ENCODE measurements around the gene WDR4. TPM values are rescaled to one million over a fixed set of nuclear protein-coding genes. Genes with fewer than 3 reads are reported as not detected.

The WDR4 gene
- total and polyA plus RNA-seq, 10 of the 15 experiments (the other 5 are each of a cell fraction or from before 2014, with no cell fraction given) = 2.1 to 45.3 (median 18.7) TPM

DNA sequence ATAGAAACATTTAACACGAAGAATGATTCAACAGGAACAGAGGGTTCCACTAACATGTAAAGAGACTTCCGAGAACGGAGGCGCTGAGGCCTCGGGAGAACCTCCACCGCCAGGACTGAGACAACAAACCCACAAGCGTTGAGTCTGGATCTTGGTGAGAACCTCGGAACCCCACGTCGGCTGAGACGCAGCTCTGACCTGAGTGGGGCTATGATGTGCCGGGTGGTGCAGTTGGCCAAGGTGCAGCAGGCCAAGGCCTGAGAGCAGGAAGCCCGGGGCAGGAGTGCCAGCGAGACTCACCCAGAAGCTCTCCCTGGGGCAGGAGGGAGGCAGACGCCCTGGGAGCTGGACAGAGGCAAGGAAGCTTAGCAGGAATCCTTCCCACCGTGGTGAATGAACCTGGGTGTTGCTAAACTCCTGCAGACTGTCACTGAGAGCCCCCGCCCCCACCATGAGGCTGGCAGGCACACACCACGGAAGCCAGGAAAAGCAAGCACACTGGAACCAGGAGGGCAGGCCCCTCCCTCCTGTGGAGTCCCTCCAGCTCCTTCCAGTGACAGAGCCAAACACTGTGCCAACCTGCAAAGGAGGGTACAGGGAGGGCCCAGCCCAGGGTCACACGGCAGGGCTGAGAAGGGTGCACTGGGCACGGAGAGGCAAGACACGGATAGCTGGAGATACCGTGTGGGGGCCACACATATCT is 34.8 kb downstream of the WDR4 start (continued):
- TF ChIP-seq, protein P1, sequence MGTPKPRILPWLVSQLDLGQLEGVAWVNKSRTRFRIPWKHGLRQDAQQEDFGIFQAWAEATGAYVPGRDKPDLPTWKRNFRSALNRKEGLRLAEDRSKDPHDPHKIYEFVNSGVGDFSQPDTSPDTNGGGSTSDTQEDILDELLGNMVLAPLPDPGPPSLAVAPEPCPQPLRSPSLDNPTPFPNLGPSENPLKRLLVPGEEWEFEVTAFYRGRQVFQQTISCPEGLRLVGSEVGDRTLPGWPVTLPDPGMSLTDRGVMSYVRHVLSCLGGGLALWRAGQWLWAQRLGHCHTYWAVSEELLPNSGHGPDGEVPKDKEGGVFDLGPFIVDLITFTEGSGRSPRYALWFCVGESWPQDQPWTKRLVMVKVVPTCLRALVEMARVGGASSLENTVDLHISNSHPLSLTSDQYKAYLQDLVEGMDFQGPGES (IDR thresholded peaks at IDR 0.05) = no peak
- TF ChIP-seq POU2F2 (IDR thresholded peaks at IDR 0.05; ENCODE audit: borderline replicate concordance, low read depth, low read length) = no peak
- TF ChIP-seq, protein P2, sequence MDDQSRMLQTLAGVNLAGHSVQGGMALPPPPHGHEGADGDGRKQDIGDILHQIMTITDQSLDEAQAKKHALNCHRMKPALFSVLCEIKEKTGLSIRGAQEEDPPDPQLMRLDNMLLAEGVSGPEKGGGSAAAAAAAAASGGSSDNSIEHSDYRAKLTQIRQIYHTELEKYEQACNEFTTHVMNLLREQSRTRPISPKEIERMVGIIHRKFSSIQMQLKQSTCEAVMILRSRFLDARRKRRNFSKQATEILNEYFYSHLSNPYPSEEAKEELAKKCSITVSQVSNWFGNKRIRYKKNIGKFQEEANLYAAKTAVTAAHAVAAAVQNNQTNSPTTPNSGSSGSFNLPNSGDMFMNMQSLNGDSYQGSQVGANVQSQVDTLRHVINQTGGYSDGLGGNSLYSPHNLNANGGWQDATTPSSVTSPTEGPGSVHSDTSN (IDR thresholded peaks at IDR 0.05; ENCODE audit: insufficient replicate concordance, low read depth, low read length) = no peak
- no peak for TF ChIP-seq NFXL1 (IDR thresholded peaks at IDR 0.05; ENCODE audit: borderline replicate concordance)
- TF ChIP-seq NR2F1 (conservative IDR thresholded peaks at IDR 0.05) = no peak
- no peak for TF ChIP-seq RCOR1 (conservative IDR thresholded peaks at IDR 0.05; ENCODE audit: low read depth, low read length)

DNA sequence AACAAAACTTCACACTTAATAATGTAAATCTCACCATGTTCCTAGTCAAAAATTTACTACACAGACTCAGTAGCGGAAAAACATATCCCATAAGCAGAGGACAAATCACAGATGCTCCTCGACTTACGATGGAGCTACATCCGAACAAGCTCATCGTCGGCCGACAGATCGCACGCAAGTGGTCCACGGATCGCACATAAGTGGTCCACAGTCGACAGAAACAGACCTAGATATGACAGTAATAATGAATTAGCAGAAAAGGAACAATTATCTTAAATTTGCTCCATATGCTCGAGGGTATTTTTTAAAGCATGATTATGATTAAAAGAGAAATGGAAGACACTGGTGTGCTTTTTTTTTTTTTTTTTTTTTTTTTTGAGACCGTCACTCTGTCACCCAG is 36.3 kb downstream of the WDR4 start:
- TF ChIP-seq, protein P3, sequence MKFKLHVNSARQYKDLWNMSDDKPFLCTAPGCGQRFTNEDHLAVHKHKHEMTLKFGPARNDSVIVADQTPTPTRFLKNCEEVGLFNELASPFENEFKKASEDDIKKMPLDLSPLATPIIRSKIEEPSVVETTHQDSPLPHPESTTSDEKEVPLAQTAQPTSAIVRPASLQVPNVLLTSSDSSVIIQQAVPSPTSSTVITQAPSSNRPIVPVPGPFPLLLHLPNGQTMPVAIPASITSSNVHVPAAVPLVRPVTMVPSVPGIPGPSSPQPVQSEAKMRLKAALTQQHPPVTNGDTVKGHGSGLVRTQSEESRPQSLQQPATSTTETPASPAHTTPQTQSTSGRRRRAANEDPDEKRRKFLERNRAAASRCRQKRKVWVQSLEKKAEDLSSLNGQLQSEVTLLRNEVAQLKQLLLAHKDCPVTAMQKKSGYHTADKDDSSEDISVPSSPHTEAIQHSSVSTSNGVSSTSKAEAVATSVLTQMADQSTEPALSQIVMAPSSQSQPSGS (IDR thresholded peaks at IDR 0.05; ENCODE audit: low read length) = no peak
- TF ChIP-seq CREM (IDR thresholded peaks at IDR 0.05; ENCODE audit: low read depth) (no peak), KLF5 (IDR thresholded peaks at IDR 0.05; ENCODE audit: partially characterized antibody) (no peak)
- TF ChIP-seq, protein P4, sequence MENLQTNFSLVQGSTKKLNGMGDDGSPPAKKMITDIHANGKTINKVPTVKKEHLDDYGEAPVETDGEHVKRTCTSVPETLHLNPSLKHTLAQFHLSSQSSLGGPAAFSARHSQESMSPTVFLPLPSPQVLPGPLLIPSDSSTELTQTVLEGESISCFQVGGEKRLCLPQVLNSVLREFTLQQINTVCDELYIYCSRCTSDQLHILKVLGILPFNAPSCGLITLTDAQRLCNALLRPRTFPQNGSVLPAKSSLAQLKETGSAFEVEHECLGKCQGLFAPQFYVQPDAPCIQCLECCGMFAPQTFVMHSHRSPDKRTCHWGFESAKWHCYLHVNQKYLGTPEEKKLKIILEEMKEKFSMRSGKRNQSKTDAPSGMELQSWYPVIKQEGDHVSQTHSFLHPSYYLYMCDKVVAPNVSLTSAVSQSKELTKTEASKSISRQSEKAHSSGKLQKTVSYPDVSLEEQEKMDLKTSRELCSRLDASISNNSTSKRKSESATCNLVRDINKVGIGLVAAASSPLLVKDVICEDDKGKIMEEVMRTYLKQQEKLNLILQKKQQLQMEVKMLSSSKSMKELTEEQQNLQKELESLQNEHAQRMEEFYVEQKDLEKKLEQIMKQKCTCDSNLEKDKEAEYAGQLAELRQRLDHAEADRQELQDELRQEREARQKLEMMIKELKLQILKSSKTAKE (IDR thresholded peaks at IDR 0.05; ENCODE audit: low read depth, poor library complexity, severe bottlenecking) = no peak
- Histone ChIP-seq H3K27ac (ENCODE audit: control insufficient read depth, insufficient read depth) (no peak overlapping the region), H3K4me2 (ENCODE audit: control insufficient read depth, insufficient read depth) (no peak overlapping the region), H3K4me1 (ENCODE audit: control insufficient read depth, insufficient read depth, low read length) (no peaks in the 10 kb centered on the region), H3K9ac (ENCODE audit: control insufficient read depth, insufficient read depth, low read length) (no peak overlapping the region), H3K27me3 (replicated peaks in 1 of 2; ENCODE audit: control insufficient read depth in 2 of 2, insufficient read depth in 2 of 2, low read length in 1 of 2) (no peaks in the 10 kb centered on the region), H3K79me2 (ENCODE audit: control insufficient read depth, insufficient read depth, low read length) (no peaks in the 10 kb centered on the region), H3K36me3 (ENCODE audit: control insufficient read depth in 2 of 2, insufficient read depth in 2 of 2, low read length in 1 of 2) (peaks cover 19 to 43% of the 10 kb centered on the region in 2 experiments), H3K9me3 (replicated peaks; ENCODE audit: control insufficient read depth, insufficient read depth, low read length) (no peaks in the 10 kb centered on the region), H4K20me1 (ENCODE audit: control insufficient read depth, insufficient read depth) (no peaks in the 10 kb centered on the region), H3K4me3 (no peak overlapping the region), H2AFZ (ENCODE audit: control insufficient read depth, low read depth, low read length) (no peak overlapping the region)
- in situ Hi-C loops (cut with MboI) (no loop called here), intact Hi-C loops (cut with micrococcal nuclease; ENCODE audit: unreplicated experiment) (no loop called here)
- 97% methylated on average over 13 of the region's 14 CpGs for WGBS (ENCODE audit: insufficient coverage, insufficient replicate concordance, low lambda C conversion rate, missing lambda C conversion rate)
- FAIRE-seq (no peak), ATAC-seq (no peak), DNase-seq (ENCODE audit: low read depth, low spot score) (no peak)
- BruUV-seq (replicated peaks) = no TSS peak
- ChIA-PET SMC1A (ENCODE audit: uncharacterized antibody, unreplicated experiment) (interaction anchor here (0.6 to 1.3 kb wide), 3 partner anchors 23 to 1233 kb away, joined by 3 read pairs; no protein-coding TSS in a partner anchor), RAD21 (ENCODE audit: unreplicated experiment) (no interaction called here), POLR2A (interaction anchor here (0.7 kb wide), 1 partner anchor 533 kb away, joined by 6 read pairs; no protein-coding TSS in a partner anchor), CTCF (no interaction called here)
